Fibroblast of lung (primary cell): Measurements from ENCODE around the gene ORC1.

Experiments
- EZH2 ChIP-seq: IDR thresholded peaks from 2 replicates; pipeline ENCODE4 v1.5.1; 2012; ENCODE audit warnings: low read length, control low read depth, mild to moderate bottlenecking; ENCODE audit errors: missing control alignments
- TF ChIP-seq, protein P1 (sequence below), 2 donors: IDR thresholded peaks in 1 of 2; conservative IDR thresholded peaks in 1 of 2; 1 replicate in 1 of 2; 2 replicates in 1 of 2; pipeline ENCODE4 v1.5.1; 2011 to 2012; ENCODE audit warnings: low read length in 2 of 2, control low read depth in 1 of 2, inconsistent platforms in 1 of 2, low read depth in 1 of 2, mild to moderate bottlenecking in 1 of 2

GRCh38 chr1:52399629-52400028 lies 4.6 kb downstream of the ORC1 start:
- no peak for TF ChIP-seq EZH2
- TF ChIP-seq, protein P1, sequence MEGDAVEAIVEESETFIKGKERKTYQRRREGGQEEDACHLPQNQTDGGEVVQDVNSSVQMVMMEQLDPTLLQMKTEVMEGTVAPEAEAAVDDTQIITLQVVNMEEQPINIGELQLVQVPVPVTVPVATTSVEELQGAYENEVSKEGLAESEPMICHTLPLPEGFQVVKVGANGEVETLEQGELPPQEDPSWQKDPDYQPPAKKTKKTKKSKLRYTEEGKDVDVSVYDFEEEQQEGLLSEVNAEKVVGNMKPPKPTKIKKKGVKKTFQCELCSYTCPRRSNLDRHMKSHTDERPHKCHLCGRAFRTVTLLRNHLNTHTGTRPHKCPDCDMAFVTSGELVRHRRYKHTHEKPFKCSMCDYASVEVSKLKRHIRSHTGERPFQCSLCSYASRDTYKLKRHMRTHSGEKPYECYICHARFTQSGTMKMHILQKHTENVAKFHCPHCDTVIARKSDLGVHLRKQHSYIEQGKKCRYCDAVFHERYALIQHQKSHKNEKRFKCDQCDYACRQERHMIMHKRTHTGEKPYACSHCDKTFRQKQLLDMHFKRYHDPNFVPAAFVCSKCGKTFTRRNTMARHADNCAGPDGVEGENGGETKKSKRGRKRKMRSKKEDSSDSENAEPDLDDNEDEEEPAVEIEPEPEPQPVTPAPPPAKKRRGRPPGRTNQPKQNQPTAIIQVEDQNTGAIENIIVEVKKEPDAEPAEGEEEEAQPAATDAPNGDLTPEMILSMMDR (conservative IDR thresholded peaks at IDR 0.05 in 1 of 2, IDR thresholded peaks at IDR 0.05 in 1 of 2; ENCODE audit: low read depth in 1 of 2, low read length in 2 of 2), result no peak
